ENCODE measurements around the gene POR. TPM values are rescaled to one million over a fixed set of nuclear protein-coding genes. Genes with fewer than 3 reads are reported as not detected.

Gene POR
- polyA plus RNA-seq, 1 of the 3 experiments (the other 2 are of a cell fraction), result 68.7 TPM

- 97% methylated on average over 13 of the region's 13 CpGs for WGBS (ENCODE audit: low lambda C conversion rate)
- no peaks in the 10 kb centered on the region for H3K9me2 ChIP-seq
- H3K4me3 ChIP-seq (ENCODE audit: low read depth in 2 of 2, low read length in 1 of 2), result no peak overlapping the region
- H4K20me1 ChIP-seq (ENCODE audit: insufficient read depth), result no peaks in the 10 kb centered on the region
- no peak overlapping the region for H3K4me2 ChIP-seq
- no peak overlapping the region for H3K27ac ChIP-seq (ENCODE audit: low read depth in 2 of 2, low read length in 1 of 2)
- H3K36me3 ChIP-seq (replicated peaks in 1 of 2; ENCODE audit: control insufficient read depth in 1 of 2, insufficient read depth in 2 of 2, low read length in 1 of 2), result peaks cover 35 to 48% of the 10 kb centered on the region in 2 experiments
- DNase-seq, result no peak
- H3K79me2 ChIP-seq (ENCODE audit: insufficient read depth), result peaks cover 2% of the 10 kb centered on the region; the same call in 1 of the 2 replicates
- no peak overlapping the region for H3K9ac ChIP-seq
- TF ChIP-seq PBX3 (IDR thresholded peaks at IDR 0.05), result no peak
- TF ChIP-seq NRF1 (IDR thresholded peaks at IDR 0.05; ENCODE audit: low read depth, low read length), result no peak
- TF ChIP-seq MXI1 (IDR thresholded peaks at IDR 0.05; ENCODE audit: low read depth, low read length), result no peak
- no peak for TF ChIP-seq CTCF (IDR thresholded peaks at IDR 0.05)
- no peak for TF ChIP-seq NFIC (IDR thresholded peaks at IDR 0.05; ENCODE audit: borderline replicate concordance)
- TF ChIP-seq REST (IDR thresholded peaks at IDR 0.05; ENCODE audit: low read depth, low read length), result no peak
- no peak for TF ChIP-seq JUND (IDR thresholded peaks at IDR 0.05)
- TF ChIP-seq RAD21 (IDR thresholded peaks at IDR 0.05; ENCODE audit: low read length), result no peak
- TF ChIP-seq POLR2AphosphoS5 (IDR thresholded peaks at IDR 0.05; ENCODE audit: low read depth, low read length), result no peak
- no peak for TF ChIP-seq FOXJ3 (CRISPR knock-in tag; IDR thresholded peaks at IDR 0.05)
- no peak for TF ChIP-seq GATA2 (CRISPR knock-in tag; IDR thresholded peaks at IDR 0.05)
- no peak for TF ChIP-seq EZH2phosphoT487 (IDR thresholded peaks at IDR 0.05; ENCODE audit: borderline replicate concordance, low read depth)
- no peaks in the 10 kb centered on the region for H3K27me3 ChIP-seq (ENCODE audit: insufficient read depth)
- no peaks in the 10 kb centered on the region; a peak in 1 of 4 replicates for H3K4me1 ChIP-seq (ENCODE audit: control insufficient read depth in 1 of 2, insufficient read depth in 2 of 2, low read depth in 1 of 2, low read length in 1 of 2)
- no peaks in the 10 kb centered on the region for H3F3A ChIP-seq (replicated peaks; ENCODE audit: insufficient read depth)
- no peak overlapping the region for H2AFZ ChIP-seq (ENCODE audit: low read depth)
- no peaks in the 10 kb centered on the region for H3K9me3 ChIP-seq
- ChIA-PET POLR2A (interaction anchor here (1.2 kb wide), 1 partner anchor 27 kb away, joined by 3 read pairs; no protein-coding TSS in a partner anchor), CTCF (interaction anchor here (1.0 to 1.1 kb wide), 2 partner anchors 21 to 132 kb away, joined by 3 to 4 read pairs; no protein-coding TSS in a partner anchor)
Measured at GRCh38 chr7:75887669-75888369, 27.1 kb upstream of the POR start.
